ENCODE results near the gene HS6ST2. TPM values are rescaled to one million over a fixed set of nuclear protein-coding genes. Genes with fewer than 3 reads are reported as not detected.

HS6ST2 gene
- total and polyA plus RNA-seq, 4 donors: under 0.01 to 1.4 (median 0.01) TPM; not detected in 1

GRCh38 chrX:132712350-132712749 is 246.1 kb downstream of the HS6ST2 start:
- H3K9ac ChIP-seq (ENCODE audit: low read depth in 1 of 2, low read length in 2 of 2): no peak overlapping the region
- H3K27ac ChIP-seq (ENCODE audit: low read depth in 1 of 2, low read length in 2 of 2): no peak overlapping the region
- no peaks in the 10 kb centered on the region for H3K9me3 ChIP-seq (ENCODE audit: control insufficient read depth in 4 of 4, low read length in 3 of 4)
- no peak for DNase-seq (ENCODE audit: low spot score)
- H3K4me1 ChIP-seq (ENCODE audit: control insufficient read depth in 4 of 4, insufficient read depth in 4 of 4, low read length in 3 of 4): no peaks in the 10 kb centered on the region
- no peak overlapping the region for H3K4me3 ChIP-seq (ENCODE audit: low read depth in 1 of 3, low read length in 3 of 3)
- H3K27me3 ChIP-seq (ENCODE audit: control insufficient read depth in 4 of 4, insufficient read depth in 4 of 4, low read length in 3 of 4): peaks cover 0 to 5% (median 1%) of the 10 kb centered on the region in 4 donors
- TF ChIP-seq TAF1 (conservative IDR thresholded peaks at IDR 0.05) (no peak), GABPA (IDR thresholded peaks at IDR 0.05 in 1 of 2, conservative IDR thresholded peaks at IDR 0.05 in 1 of 2) (no peak), NR2F2 (IDR thresholded peaks at IDR 0.05) (no peak), FOXA1 (IDR thresholded peaks at IDR 0.05) (no peak), RXRA (IDR thresholded peaks at IDR 0.05) (no peak), HNF4G (IDR thresholded peaks at IDR 0.05) (no peak), RAD21 (IDR thresholded peaks at IDR 0.05) (no peak), FOXA2 (IDR thresholded peaks at IDR 0.05) (no peak), SP1 (IDR thresholded peaks at IDR 0.05) (no peak), HNF4A (conservative IDR thresholded peaks at IDR 0.05) (no peak), EGR1 (IDR thresholded peaks at IDR 0.05; ENCODE audit: low read depth in 2 of 2) (no peak)
- TF ChIP-seq, protein P1, sequence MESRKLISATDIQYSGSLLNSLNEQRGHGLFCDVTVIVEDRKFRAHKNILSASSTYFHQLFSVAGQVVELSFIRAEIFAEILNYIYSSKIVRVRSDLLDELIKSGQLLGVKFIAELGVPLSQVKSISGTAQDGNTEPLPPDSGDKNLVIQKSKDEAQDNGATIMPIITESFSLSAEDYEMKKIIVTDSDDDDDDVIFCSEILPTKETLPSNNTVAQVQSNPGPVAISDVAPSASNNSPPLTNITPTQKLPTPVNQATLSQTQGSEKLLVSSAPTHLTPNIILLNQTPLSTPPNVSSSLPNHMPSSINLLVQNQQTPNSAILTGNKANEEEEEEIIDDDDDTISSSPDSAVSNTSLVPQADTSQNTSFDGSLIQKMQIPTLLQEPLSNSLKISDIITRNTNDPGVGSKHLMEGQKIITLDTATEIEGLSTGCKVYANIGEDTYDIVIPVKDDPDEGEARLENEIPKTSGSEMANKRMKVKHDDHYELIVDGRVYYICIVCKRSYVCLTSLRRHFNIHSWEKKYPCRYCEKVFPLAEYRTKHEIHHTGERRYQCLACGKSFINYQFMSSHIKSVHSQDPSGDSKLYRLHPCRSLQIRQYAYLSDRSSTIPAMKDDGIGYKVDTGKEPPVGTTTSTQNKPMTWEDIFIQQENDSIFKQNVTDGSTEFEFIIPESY (IDR thresholded peaks at IDR 0.05): no peak
- TF ChIP-seq, protein P2, sequence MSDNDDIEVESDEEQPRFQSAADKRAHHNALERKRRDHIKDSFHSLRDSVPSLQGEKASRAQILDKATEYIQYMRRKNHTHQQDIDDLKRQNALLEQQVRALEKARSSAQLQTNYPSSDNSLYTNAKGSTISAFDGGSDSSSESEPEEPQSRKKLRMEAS (IDR thresholded peaks at IDR 0.05): no peak
- TF ChIP-seq, protein P3, sequence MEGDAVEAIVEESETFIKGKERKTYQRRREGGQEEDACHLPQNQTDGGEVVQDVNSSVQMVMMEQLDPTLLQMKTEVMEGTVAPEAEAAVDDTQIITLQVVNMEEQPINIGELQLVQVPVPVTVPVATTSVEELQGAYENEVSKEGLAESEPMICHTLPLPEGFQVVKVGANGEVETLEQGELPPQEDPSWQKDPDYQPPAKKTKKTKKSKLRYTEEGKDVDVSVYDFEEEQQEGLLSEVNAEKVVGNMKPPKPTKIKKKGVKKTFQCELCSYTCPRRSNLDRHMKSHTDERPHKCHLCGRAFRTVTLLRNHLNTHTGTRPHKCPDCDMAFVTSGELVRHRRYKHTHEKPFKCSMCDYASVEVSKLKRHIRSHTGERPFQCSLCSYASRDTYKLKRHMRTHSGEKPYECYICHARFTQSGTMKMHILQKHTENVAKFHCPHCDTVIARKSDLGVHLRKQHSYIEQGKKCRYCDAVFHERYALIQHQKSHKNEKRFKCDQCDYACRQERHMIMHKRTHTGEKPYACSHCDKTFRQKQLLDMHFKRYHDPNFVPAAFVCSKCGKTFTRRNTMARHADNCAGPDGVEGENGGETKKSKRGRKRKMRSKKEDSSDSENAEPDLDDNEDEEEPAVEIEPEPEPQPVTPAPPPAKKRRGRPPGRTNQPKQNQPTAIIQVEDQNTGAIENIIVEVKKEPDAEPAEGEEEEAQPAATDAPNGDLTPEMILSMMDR (IDR thresholded peaks at IDR 0.05; ENCODE audit: low read depth, low read length, missing input control): no peak
- TF ChIP-seq, protein P4, sequence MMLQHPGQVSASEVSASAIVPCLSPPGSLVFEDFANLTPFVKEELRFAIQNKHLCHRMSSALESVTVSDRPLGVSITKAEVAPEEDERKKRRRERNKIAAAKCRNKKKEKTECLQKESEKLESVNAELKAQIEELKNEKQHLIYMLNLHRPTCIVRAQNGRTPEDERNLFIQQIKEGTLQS (IDR thresholded peaks at IDR 0.05): no peak
- TF ChIP-seq, protein P5, sequence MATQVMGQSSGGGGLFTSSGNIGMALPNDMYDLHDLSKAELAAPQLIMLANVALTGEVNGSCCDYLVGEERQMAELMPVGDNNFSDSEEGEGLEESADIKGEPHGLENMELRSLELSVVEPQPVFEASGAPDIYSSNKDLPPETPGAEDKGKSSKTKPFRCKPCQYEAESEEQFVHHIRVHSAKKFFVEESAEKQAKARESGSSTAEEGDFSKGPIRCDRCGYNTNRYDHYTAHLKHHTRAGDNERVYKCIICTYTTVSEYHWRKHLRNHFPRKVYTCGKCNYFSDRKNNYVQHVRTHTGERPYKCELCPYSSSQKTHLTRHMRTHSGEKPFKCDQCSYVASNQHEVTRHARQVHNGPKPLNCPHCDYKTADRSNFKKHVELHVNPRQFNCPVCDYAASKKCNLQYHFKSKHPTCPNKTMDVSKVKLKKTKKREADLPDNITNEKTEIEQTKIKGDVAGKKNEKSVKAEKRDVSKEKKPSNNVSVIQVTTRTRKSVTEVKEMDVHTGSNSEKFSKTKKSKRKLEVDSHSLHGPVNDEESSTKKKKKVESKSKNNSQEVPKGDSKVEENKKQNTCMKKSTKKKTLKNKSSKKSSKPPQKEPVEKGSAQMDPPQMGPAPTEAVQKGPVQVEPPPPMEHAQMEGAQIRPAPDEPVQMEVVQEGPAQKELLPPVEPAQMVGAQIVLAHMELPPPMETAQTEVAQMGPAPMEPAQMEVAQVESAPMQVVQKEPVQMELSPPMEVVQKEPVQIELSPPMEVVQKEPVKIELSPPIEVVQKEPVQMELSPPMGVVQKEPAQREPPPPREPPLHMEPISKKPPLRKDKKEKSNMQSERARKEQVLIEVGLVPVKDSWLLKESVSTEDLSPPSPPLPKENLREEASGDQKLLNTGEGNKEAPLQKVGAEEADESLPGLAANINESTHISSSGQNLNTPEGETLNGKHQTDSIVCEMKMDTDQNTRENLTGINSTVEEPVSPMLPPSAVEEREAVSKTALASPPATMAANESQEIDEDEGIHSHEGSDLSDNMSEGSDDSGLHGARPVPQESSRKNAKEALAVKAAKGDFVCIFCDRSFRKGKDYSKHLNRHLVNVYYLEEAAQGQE (IDR thresholded peaks at IDR 0.05): no peak
- H3K36me3 ChIP-seq (ENCODE audit: control insufficient read depth in 4 of 4, insufficient read depth in 3 of 4, low read depth in 1 of 4, low read length in 3 of 4): no peaks in the 10 kb centered on the region

DNA sequence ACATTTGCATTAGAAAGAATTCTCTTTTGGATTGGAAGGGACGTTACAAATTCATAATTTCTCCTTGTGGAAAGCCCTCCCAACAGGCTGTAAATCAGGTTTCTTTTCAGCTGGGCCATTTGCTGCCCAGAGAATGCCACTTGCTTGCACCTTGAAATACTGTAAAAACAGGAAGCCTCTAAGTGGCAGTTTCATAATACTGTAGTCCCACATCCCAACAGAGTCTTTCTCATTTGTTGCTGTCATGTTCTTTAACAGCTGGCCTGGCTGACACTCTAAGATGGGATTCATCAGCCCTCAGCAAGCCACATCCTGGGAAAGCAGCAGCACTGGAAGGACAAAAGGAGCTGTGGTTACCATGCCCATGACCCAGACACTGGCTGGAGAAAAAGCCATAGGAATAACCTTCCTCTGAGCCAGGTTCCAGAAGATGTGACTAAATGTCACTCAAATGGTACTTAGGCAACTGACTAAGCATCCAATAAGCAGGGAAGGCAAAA is 247.7 kb downstream of the HS6ST2 start:
- Histone ChIP-seq H3K9ac (ENCODE audit: low read depth in 1 of 2, low read length in 2 of 2) (no peak overlapping the region), H3K4me3 (ENCODE audit: low read depth in 1 of 3, low read length in 3 of 3) (no peak overlapping the region), H3K9me3 (ENCODE audit: control insufficient read depth in 4 of 4, low read length in 3 of 4) (no peaks in the 10 kb centered on the region), H3K36me3 (ENCODE audit: control insufficient read depth in 4 of 4, insufficient read depth in 3 of 4, low read depth in 1 of 4, low read length in 3 of 4) (no peaks in the 10 kb centered on the region), H3K27ac (ENCODE audit: low read depth in 1 of 2, low read length in 2 of 2) (no peak overlapping the region), H3K4me1 (ENCODE audit: control insufficient read depth in 4 of 4, insufficient read depth in 4 of 4, low read length in 3 of 4) (no peaks in the 10 kb centered on the region), H3K27me3 (ENCODE audit: control insufficient read depth in 4 of 4, insufficient read depth in 4 of 4, low read length in 3 of 4) (peaks cover 0 to 5% (median 0%) of the 10 kb centered on the region in 4 donors)
- no peak for TF ChIP-seq HNF4A (conservative IDR thresholded peaks at IDR 0.05)
- no peak for TF ChIP-seq NR2F2 (IDR thresholded peaks at IDR 0.05)
- TF ChIP-seq, protein P4 (IDR thresholded peaks at IDR 0.05): no peak
- no peak for TF ChIP-seq TAF1 (conservative IDR thresholded peaks at IDR 0.05)
- no peak for TF ChIP-seq FOXA1 (IDR thresholded peaks at IDR 0.05)
- TF ChIP-seq, protein P2 (IDR thresholded peaks at IDR 0.05): no peak
- TF ChIP-seq HNF4G (IDR thresholded peaks at IDR 0.05): no peak
- DNase-seq (ENCODE audit: low spot score): no peak
- 55% methylated on average over 1 of the region's 1 CpG for WGBS
